HG02798 (cell line): Measurements from ENCODE around the gene CKM.

ENCODE experiments used
- ATAC-seq: cut with Tn5 transposase; IDR thresholded peaks from one replicate; pipeline ENCODE4 v1.9.1; 2021; ENCODE audit warnings: mild to moderate bottlenecking; ENCODE audit not compliant: unreplicated experiment, poor library complexity

CKM gene

DNA sequence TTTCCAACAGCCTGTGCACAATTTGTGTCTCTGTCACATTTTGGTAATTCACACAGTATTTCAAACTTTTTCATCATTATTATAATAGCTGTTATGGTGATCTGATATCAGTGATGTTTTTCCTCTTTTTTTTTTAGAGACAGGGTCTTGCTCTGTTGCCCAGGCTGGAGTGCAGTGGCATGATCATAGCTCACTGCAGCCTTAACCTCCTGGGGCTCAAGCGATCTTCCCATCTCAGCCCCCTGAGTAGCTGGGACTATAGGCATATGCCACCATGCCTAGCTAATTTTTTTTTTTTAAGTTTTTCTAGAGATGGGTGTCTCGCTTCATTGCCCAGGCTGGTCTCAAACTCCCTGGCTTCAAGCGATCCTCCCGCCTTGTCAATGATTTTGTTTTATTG lies 65.8 kb downstream of the CKM start:
- no peak for ATAC-seq
